Lower leg skin (tissue), 3 donors: Measurements from ENCODE around the gene FOXK1.

Experiments used
- CTCF ChIP-seq, 3 donors: fragments of 450-650 bp; IDR thresholded peaks; one replicate each; pipeline ENCODE4 v1.5.1; 2016; ENCODE audit warnings: antibody characterized with exemption in 3 of 3, mild to moderate bottlenecking in 3 of 3, moderate library complexity in 2 of 3
- POLR2A ChIP-seq, 2 donors: fragments of 450-650 bp; IDR thresholded peaks; one replicate each; pipeline ENCODE4 v1.6.1; 2016 to 2017; ENCODE audit warnings: antibody characterized with exemption in 2 of 2, mild to moderate bottlenecking in 1 of 2, moderate library complexity in 1 of 2

GRCh38 chr7:4653771-4654170 is 28.3 kb upstream of the FOXK1 start:
- no peak for TF ChIP-seq CTCF (IDR thresholded peaks at IDR 0.05)
- no peak for TF ChIP-seq POLR2A (IDR thresholded peaks at IDR 0.05)
